Smooth muscle cell (in vitro differentiated cells): ENCODE measurements around the gene LRRC63. TPM values are rescaled to one million over a fixed set of nuclear protein-coding genes. Genes with fewer than 3 reads are reported as not detected.
A peak's percentile ranks its signal among the peaks of the same experiment; 100 is the strongest.

ENCODE experiments used
- DNase-seq: peaks from one replicate; lab custom pipeline; 2025; ENCODE audit not compliant: unreplicated experiment; lab: John Stamatoyannopoulos, UW
- H2AFZ ChIP-seq: fragments of 200-600 bp; sonication (generic); 2 replicates; pipeline ENCODE4 v1.6.0; 2016; ENCODE audit warnings: antibody characterized with exemption, low read depth, mild to moderate bottlenecking
- H3F3A ChIP-seq: fragments of 200-600 bp; sonication (generic); 2 replicates; pipeline ENCODE4 v1.6.0; 2017; ENCODE audit warnings: antibody characterized with exemption, low read depth
- H3K27ac ChIP-seq: fragments of 200-600 bp; sonication (generic); 2 replicates; pipeline ENCODE4 v1.5.1; 2016; ENCODE audit warnings: low read depth, mild to moderate bottlenecking
- H3K27me3 ChIP-seq: fragments of 200-600 bp; sonication (generic); 2 replicates; pipeline ENCODE4 v1.6.1; 2016; ENCODE audit warnings: low read depth, mild to moderate bottlenecking
- H3K36me3 ChIP-seq: fragments of 200-600 bp; sonication (generic); 2 replicates; pipeline ENCODE4 v1.5.1; 2016; ENCODE audit warnings: low read depth
- H3K4me1 ChIP-seq: fragments of 200-600 bp; sonication (generic); 2 replicates; pipeline ENCODE4 v1.5.1; 2016; ENCODE audit warnings: low read depth
- H3K4me2 ChIP-seq: fragments of 200-600 bp; sonication (generic); 2 replicates; pipeline ENCODE4 v1.6.0; 2016; ENCODE audit warnings: mild to moderate bottlenecking
- H3K4me3 ChIP-seq: fragments of 200-600 bp; sonication (generic); 2 replicates; pipeline ENCODE4 v1.5.1; 2016; ENCODE audit warnings: mild to moderate bottlenecking
- H3K79me2 ChIP-seq: fragments of 200-600 bp; sonication (generic); 2 replicates; pipeline ENCODE4 v1.6.0; 2016; ENCODE audit warnings: low read depth, mild to moderate bottlenecking
- H3K9ac ChIP-seq: fragments of 200-600 bp; sonication (generic); 2 replicates; pipeline ENCODE4 v1.6.0; 2016; ENCODE audit warnings: low read depth
- H3K9me3 ChIP-seq: fragments of 200-600 bp; sonication (generic); replicated peaks from 2 replicates; pipeline ENCODE4 v1.5.1; 2016; ENCODE audit warnings: low read depth
- H4K20me1 ChIP-seq: fragments of 200-600 bp; sonication (generic); 2 replicates; pipeline ENCODE4 v1.6.0; 2016; ENCODE audit warnings: low read depth
- WGBS: methylation state at CpG from one replicate; pipeline ENCODE4 v1.1.7; 2016; ENCODE audit warnings: low lambda C conversion rate; 5-methylcytosine and 5-hydroxymethylcytosine counted together
- polyA plus RNA-seq: library from polyadenylated mRNA; unstranded; fragments of >200 nt; fragmentation: Nextera tagmentation; extraction: Ambion mirVana; gene quantifications from 2 replicates; pipeline ENCODE4 v1.2.1, GENCODE V29; 2016
- total RNA-seq: library from RNA; depleted of rRNA; stranded (reverse); fragments of >200 nt; gene quantifications from 2 replicates; pipeline ENCODE4 v1.2.3, GENCODE V29; 2014
- TF ChIP-seq, protein P1 (sequence below): fragments of 200-600 bp; sonication (generic); IDR thresholded peaks from 2 replicates; pipeline ENCODE4 v1.5.1; 2017; ENCODE audit warnings: borderline replicate concordance, mild to moderate bottlenecking, antibody characterized with exemption; ENCODE audit not compliant: insufficient read depth, poor library complexity, severe bottlenecking

The LRRC63 gene
- total and polyA plus RNA-seq, 2 experiments from 2014 or later: 0.16 TPM; not detected in 1

DNA sequence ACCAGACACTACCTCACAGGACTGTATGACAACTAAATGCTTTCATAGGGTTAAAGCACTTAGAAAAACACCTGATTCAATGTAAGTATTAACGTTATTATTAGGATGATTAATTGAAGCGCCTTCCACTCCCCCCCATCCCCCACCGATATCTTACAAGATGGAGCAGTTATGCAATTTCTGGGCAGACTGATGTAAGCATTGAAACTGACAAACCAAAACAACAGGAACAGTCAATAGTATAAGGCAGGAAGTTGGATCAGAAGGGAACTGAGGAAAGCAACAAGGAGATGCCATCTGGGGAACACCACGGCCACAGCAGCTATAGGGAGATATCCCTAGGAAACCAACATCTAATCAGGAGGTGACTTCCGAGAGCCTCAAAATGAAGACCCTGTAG is 33.6 kb upstream of the LRRC63 start:
- Histone ChIP-seq H3K4me1 (no peaks in the 10 kb centered on the region), H3K4me2 (no peak overlapping the region), H3K9ac (no peak overlapping the region), H3K4me3 (no peak overlapping the region), H3K27ac (no peak overlapping the region), H4K20me1 (no peaks in the 10 kb centered on the region), H3K79me2 (no peaks in the 10 kb centered on the region), H3K27me3 (no peaks in the 10 kb centered on the region), H3F3A (no peaks in the 10 kb centered on the region), H2AFZ (no peak overlapping the region), H3K9me3 (no peaks in the 10 kb centered on the region), H3K36me3 (no peaks in the 10 kb centered on the region)
- 97% methylated on average over 5 of the region's 5 CpGs for WGBS
- TF ChIP-seq, protein P1, sequence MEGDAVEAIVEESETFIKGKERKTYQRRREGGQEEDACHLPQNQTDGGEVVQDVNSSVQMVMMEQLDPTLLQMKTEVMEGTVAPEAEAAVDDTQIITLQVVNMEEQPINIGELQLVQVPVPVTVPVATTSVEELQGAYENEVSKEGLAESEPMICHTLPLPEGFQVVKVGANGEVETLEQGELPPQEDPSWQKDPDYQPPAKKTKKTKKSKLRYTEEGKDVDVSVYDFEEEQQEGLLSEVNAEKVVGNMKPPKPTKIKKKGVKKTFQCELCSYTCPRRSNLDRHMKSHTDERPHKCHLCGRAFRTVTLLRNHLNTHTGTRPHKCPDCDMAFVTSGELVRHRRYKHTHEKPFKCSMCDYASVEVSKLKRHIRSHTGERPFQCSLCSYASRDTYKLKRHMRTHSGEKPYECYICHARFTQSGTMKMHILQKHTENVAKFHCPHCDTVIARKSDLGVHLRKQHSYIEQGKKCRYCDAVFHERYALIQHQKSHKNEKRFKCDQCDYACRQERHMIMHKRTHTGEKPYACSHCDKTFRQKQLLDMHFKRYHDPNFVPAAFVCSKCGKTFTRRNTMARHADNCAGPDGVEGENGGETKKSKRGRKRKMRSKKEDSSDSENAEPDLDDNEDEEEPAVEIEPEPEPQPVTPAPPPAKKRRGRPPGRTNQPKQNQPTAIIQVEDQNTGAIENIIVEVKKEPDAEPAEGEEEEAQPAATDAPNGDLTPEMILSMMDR: no peak
- no peak for DNase-seq

DNA sequence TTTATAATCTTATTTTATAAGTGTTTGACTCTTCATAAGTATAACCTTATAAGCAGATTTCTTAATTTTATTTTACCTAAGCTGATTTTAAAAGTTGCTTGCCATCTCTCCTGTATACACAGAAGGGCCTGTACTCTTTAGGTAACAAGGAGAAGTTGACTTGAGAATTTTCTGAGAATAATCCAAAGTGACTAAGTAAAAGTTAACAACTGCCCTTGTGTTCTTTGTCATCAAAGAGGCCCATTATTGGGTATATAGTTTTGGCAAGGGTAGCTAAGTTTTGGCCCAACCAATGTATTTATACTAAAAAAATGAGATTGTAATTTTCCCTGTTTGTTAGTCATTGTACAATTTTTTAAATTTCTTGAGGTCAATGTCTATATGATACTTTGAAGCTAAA is 32.9 kb upstream of the LRRC63 start:
- no peak overlapping the region for H3K4me2 ChIP-seq
- no peaks in the 10 kb centered on the region for H3K27me3 ChIP-seq
- H3K36me3 ChIP-seq: no peaks in the 10 kb centered on the region
- TF ChIP-seq, protein P1: no peak
- no peaks in the 10 kb centered on the region for H3K9me3 ChIP-seq
- no peak for DNase-seq
- H4K20me1 ChIP-seq: no peaks in the 10 kb centered on the region
- H3F3A ChIP-seq: no peaks in the 10 kb centered on the region
- H3K27ac ChIP-seq: no peak overlapping the region
- H3K79me2 ChIP-seq: no peaks in the 10 kb centered on the region
- no peaks in the 10 kb centered on the region for H3K4me1 ChIP-seq
- H3K4me3 ChIP-seq: no peak overlapping the region
- no peak overlapping the region for H2AFZ ChIP-seq
- H3K9ac ChIP-seq: no peak overlapping the region

DNA sequence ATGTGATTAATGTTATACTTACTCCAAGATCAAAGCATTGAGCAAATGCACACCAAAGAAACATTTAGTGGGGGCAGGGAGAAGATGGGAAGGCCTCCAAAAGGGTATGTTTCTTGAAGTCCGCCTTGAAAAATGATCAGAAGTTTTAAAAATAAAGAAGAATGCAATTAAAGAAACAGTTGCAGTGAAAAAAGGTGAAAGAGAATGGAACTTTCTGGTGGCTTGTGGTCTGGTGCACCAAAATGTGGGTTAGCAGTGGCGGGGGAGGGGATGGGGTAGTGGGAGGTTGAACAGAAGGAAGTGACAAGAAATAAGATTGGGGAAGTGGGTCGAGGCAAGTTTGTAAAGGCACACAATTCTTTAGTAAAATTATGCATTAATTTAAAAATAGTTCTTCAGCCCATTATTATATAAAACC is 32.2 kb upstream of the LRRC63 start:
- no peaks in the 10 kb centered on the region for H3K36me3 ChIP-seq
- no peak overlapping the region for H3K4me2 ChIP-seq
- no peak overlapping the region for H3K4me3 ChIP-seq
- H3K4me1 ChIP-seq: no peaks in the 10 kb centered on the region
- no peak overlapping the region for H3K9ac ChIP-seq
- DNase-seq: no peak
- H3K27ac ChIP-seq: no peak overlapping the region
- WGBS: 87% methylated on average over 3 of the region's 3 CpGs
- H2AFZ ChIP-seq: no peak overlapping the region
- TF ChIP-seq, protein P1: no peak
- H3K79me2 ChIP-seq: no peaks in the 10 kb centered on the region
- no peaks in the 10 kb centered on the region for H3K27me3 ChIP-seq
- no peaks in the 10 kb centered on the region for H3K9me3 ChIP-seq
- H4K20me1 ChIP-seq: no peaks in the 10 kb centered on the region
- no peaks in the 10 kb centered on the region for H3F3A ChIP-seq

DNA sequence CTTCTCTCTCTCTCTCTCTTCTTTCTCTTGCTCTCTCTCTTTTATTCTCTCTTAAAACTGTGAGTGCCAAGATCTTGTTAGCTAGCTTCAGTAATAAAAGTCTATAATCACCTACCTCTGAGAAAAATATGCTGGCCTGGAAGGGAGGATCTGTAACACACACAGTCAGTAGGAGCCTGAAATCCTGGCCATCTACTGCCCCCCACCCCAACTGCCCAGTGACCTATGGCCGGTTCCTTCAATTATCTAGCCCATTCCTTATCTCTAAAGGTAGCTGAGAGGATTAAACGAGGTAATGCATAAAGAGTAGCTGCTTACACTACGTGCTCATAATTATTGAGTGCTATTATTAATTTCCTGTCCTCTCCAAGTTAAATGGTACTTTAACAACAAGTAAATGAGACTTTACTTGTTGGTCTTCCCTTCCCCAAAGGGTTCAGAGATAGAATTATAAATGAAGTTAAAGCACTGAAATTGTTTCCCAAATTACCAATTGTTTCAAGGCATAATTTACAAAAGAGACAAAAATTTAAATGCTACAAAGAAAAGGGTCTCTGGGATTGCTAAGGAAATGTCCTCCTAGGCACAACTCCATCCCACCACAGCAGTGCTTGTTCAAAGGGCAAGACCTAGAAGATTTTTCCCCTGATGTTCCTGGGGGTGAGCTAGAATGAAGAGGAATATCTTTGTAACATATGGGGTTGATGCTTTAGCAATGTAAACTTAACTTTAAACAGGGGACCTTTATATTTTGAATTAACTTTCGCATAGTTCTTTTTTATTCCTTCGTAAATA is 31.6 kb upstream of the LRRC63 start:
- WGBS: 61% methylated on average over 5 of the region's 5 CpGs
- no peak overlapping the region for H3K9ac ChIP-seq
- H3K4me3 ChIP-seq: peak overlapping the region; percentile 34
- H4K20me1 ChIP-seq: no peaks in the 10 kb centered on the region
- H3K27ac ChIP-seq: no peak overlapping the region
- no peak overlapping the region for H2AFZ ChIP-seq
- H3F3A ChIP-seq: no peaks in the 10 kb centered on the region
- no peaks in the 10 kb centered on the region for H3K79me2 ChIP-seq
- H3K4me2 ChIP-seq: peak overlapping the region; percentile 49
- DNase-seq: no peak
- no peaks in the 10 kb centered on the region for H3K36me3 ChIP-seq
- H3K4me1 ChIP-seq: no peaks in the 10 kb centered on the region
- no peaks in the 10 kb centered on the region for H3K9me3 ChIP-seq
- TF ChIP-seq, protein P1: no peak
- H3K27me3 ChIP-seq: no peaks in the 10 kb centered on the region
